Mammary epithelial cell (primary cell): ENCODE measurements around the gene ZIC1.

Experiments
- CTCF ChIP-seq, 2 donors: IDR thresholded peaks in 1 of 2; conservative IDR thresholded peaks in 1 of 2; 2 replicates each; pipeline ENCODE4 v1.5.1; 2011 to 2012; ENCODE audit warnings: inconsistent platforms in 2 of 2, low read length in 2 of 2, mild to moderate bottlenecking in 2 of 2, control low read depth in 1 of 2, low read depth in 1 of 2; ENCODE audit not compliant: insufficient read depth in 1 of 2; ENCODE audit errors: extremely low read depth in 1 of 2
- EZH2 ChIP-seq: IDR thresholded peaks from 2 replicates; pipeline ENCODE4 v1.6.1; 2012; ENCODE audit warnings: low read length, inconsistent platforms, borderline replicate concordance

GRCh38 chr3:147397875-147398812 lies 11.0 kb upstream of the ZIC1 start:
- TF ChIP-seq EZH2, result no peak
- TF ChIP-seq CTCF (conservative IDR thresholded peaks at IDR 0.05 in 1 of 2, IDR thresholded peaks at IDR 0.05 in 1 of 2; ENCODE audit: extremely low read depth in 1 of 2, insufficient read depth in 1 of 2, low read depth in 1 of 2, low read length in 2 of 2), result no peak
